ENCODE data around the gene LSP1.

GRCh38 chr11:1930462-1930830, 77.6 kb downstream of the LSP1 start:
- no peak for TF ChIP-seq REST (IDR thresholded peaks at IDR 0.05; ENCODE audit: insufficient read depth in 1 of 2, low read depth in 2 of 2, low read length in 1 of 2)
- no peak for TF ChIP-seq POLR2AphosphoS5 (IDR thresholded peaks at IDR 0.05; ENCODE audit: low read depth, low read length)
- TF ChIP-seq CTCF (IDR thresholded peaks at IDR 0.05): no peak

All from Panc1 (cell line).